Fibroblast of skin of right quadriceps (primary cell): ENCODE results near the gene TRIM41.
A peak's percentile ranks its signal among the peaks of the same experiment; 100 is the strongest.

Experiments
- DNase-seq: peaks from one replicate; pipeline ENCODE4 v3.0.0-alpha.2; 2013

Gene TRIM41

DNA sequence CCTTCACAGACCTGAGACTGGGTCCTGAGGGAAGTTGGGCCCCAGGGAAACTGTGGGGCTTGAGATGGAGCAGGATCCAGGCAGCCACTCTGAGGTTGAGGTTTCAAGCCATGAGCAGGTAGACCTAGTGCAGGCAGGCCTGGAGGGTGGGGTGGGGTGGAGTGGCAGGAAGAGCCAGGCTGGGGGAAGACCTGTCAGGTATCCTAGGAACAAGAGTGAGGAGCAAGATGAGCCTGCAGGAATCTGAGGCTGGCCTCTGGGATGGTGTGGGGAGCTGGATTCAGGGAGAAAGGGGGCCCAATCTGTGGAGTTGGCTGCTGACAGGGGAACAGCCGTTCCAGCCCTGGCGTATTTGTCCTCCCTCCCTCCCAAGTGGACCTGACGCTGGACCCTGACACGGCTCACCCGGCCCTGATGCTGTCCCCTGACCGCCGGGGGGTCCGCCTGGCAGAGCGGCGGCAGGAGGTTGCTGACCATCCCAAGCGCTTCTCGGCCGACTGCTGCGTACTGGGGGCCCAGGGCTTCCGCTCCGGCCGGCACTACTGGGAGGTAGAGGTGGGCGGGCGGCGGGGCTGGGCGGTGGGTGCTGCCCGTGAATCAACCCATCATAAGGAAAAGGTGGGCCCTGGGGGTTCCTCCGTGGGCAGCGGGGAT lies 10.8 kb downstream of the TRIM41 start:
- no peak for DNase-seq

DNA sequence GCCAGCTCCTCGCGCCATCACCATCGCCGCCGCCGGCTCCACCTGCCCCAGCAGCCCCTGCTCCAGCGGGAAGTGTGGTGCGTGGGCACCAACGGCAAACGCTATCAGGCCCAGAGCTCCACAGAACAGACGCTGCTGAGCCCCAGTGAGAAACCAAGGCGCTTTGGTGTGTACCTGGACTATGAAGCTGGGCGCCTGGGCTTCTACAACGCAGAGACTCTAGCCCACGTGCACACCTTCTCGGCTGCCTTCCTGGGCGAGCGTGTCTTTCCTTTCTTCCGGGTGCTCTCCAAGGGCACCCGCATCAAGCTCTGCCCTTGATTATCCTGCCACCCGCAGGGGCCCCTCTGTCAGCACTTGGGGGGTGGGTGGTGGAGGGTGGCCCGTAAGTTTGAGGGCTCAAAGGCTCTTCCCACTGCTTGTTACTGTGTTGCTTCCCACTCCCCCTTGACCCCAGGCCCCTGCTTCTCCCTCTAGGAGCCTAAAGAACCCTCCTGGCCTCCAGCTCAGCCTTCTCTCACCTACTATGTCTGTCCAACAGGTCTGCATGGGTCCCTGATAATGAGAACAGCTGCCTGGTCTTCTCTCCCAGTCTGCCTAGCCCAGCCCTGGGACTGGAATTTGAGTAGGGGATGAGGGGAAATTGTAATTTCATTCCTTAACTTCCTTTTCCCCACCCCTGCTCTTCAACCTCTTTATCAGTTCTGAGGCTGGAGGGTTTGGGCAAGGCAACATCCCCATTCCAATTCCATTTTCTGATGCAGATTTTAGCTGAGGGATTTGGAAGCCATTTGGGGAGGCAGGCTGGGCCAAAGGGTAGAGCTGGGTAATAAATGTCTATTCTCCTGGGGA lies 11.6 kb downstream of the TRIM41 start:
- DNase-seq: no peak

DNA sequence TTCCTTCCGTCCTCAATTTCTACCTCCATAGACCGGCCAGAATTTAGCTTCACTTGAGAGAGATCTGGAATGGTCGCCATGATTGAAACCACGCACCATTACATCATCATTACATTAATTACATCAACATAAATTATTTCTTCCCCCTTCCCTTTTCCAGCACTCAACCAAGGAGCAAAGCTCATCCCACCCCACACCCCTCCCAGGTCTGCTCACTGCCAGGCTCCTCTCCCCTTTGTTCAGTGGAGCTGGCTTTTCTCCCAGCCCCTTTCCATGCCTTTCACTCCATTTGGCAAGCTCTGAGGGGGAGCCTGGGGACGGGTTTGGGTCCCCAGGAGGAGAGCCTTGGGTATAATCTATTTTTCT lies 12.2 kb downstream of the TRIM41 start:
- DNase-seq: peak; percentile 29

- no peak for DNase-seq
These were observed 12.7 kb downstream of the TRIM41 start for GRCh38 chr5:181235689-181236366.

- DNase-seq: no peak
These were observed 13.4 kb downstream of the TRIM41 start for GRCh38 chr5:181236471-181236870.

- DNase-seq: no peak
These were observed 14.0 kb downstream of the TRIM41 start for GRCh38 chr5:181236954-181237641.

DNA sequence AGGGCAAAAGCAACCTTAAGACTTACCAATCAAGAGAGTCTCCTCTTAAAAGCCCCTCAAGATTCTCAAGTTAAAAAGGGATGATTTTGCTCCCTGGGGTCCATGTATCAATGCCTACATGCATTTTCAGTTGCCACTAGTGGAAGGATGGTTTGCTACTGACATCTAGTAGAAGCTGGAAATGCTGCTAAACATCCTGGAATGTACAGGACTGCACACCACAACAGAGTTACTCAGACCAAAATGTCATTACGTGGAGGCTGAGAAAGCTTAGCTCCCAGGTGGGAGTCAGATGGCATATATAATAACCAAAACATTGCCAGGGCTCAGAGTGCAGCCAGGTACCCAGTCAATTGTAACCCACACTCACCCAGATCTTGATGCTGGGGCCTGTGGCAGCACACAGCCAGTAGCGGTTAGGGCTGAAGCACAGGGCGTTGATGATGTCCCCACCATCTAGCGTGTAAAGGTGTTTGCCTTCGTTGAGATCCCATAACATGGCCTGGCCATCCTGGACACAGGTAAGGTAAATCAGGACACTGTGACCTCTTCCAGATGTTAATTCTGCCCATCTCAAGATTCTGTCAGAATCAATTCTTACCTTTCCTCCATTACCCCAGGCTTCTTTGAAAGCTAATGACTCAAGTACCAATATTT lies 14.8 kb downstream of the TRIM41 start:
- no peak for DNase-seq

DNA sequence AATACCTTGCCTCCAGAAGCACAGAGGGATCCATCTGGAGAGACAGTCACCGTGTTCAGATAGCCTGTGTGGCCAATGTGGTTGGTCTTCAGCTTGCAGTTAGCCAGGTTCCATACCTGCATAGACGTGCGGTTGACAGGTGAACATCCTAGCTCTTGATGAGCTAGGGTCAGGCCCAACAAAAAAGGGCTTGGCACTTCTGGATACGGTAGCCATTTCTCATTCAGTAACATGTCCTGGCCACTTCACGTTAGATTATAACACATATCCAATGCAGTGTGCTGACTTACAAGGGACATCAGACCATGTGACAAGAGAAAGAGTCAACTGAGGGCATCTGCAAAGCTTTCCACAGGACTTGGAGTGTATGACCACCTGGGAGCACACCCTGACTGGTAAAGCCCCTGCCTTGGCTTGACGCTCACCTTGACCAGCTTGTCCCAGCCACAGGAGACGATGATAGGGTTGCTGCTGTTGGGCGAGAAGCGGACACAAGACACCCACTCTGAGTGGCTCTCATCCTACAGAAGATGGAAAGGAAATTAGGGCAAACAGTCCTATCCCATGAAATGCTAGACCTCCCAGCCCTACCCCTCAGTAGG lies 16.1 kb downstream of the TRIM41 start:
- DNase-seq: no peak

DNA sequence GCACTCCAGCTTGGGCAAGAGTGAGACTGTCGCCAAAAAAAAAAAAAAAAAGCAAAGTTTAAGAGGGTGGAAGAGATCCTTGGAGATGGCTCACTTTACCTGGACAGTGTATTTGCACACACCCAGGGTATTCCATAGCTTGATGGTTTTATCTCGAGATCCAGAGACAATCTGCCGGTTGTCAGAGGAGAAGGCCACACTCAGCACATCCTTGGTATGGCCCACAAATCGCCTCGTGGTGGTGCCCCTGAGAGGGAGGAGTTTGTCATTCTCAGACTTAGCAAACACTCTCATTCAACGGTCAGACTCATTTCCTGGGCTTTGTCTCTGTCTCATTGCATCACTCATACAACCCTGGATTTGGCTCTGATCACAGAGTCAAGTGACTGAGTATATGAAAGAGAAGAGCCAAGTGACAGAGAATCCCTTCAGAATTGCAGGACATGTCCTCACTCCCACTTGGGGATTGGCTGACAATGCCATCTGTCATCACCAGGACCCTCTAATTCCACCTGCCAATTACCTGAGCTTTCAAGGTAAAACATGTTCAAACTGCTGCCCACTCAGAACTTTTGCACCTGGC lies 18.4 kb downstream of the TRIM41 start:
- DNase-seq: peak; percentile 76

DNA sequence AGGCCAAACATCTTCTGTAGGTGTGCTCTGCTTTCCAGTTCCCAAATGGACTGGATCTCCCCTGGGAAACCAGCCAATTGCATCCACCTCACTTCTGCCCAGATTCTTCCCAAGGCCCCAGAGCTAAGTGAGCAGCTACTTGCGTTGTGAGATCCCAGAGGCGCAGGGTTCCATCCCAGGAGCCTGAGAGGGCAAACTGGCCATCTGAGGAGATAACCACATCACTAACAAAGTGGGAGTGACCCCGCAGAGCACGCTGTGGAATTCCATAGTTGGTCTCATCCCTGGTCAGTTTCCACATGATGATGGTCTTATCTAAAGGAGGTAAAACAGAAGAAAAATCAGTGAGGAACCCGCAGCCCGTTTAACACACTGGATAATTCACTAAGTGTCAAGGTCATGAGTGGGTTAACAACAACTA lies 19.0 kb downstream of the TRIM41 start:
- no peak for DNase-seq

- DNase-seq: no peak
These were observed 20.0 kb downstream of the TRIM41 start for GRCh38 chr5:181243018-181243563.

GRCh38 chr5:181243564-181244343 lies 20.7 kb downstream of the TRIM41 start, which contains the start of gene RACK1:
RACK1 (minus strand) TSS chr5:181243906; CDS start chr5:181243800, 106 bp downstream.
- peak; percentile 91 for DNase-seq

- no peak for DNase-seq
These were observed 22.6 kb downstream of the TRIM41 start for GRCh38 chr5:181245427-181246275.

DNA sequence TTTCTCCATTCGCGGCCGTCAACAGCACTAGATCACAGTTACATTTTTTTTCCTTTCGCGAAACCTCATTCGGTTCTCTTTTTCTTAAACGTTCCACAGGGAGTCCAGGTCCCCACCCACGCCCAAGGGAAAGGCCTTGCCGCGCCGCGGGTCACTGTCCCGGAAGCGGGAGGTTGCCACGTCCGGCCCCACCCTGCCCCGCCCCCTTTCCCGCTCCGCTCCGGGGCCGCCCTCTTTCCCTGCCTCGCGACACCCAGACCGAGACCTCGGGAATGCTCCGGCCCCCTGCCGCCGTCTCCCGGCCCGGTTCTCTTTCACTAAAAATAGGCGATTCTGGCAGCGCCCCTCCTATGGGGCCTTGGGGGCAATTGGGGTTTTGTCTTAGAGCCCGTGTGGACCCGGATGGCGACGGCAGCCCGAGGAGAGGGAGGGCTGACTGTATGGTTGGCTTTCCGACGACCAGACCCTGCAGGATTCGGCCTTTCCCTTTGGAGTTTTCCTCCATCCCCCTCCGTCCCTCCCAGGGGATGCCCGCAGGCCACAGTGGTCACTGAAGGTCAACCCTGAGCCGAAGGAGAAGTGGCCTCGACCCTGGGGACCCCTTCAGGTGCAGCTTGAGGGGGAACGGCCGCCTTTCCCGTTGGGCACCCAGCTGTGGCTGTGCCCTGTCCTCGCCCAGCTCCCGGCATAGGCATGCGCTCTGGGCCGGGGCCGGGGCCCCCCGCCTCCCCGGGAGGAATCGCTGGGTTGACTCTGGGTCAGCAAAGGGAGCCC lies 23.4 kb downstream of the TRIM41 start:
- DNase-seq: peak; percentile 88

GRCh38 chr5:181248277-181248676 lies 25.2 kb downstream of the TRIM41 start:
- DNase-seq: no peak

DNA sequence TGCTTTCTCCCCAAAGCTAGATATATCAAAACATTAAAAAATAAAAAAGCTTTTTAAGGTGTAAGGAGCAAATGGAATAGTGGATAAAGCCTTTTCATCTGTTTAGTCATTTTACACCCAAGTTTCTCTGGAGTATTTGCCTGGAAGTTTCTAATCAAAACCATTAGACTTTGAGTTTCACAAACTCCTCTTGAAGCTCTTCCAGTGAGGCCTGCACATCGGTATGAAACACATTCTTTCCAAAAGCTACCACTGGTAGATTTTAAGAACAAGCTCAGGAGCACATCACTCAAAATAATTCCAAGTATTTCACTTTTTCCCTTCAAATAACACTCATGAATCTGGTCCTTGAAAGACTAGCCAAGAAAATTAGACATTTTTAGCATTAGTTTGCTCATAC lies 32.2 kb downstream of the TRIM41 start:
- no peak for DNase-seq

GRCh38 chr5:181255836-181256578 lies 32.9 kb downstream of the TRIM41 start:
- DNase-seq: no peak

- no peak for DNase-seq
These were observed 35.5 kb downstream of the TRIM41 start for GRCh38 chr5:181258576-181258975.
